Kidney capillary endothelial cell (primary cell): Measurements from ENCODE around the gene CRY2.

ENCODE experiments used
- DNase-seq: peaks from one replicate; pipeline ENCODE4 v3.0.0-alpha.2; 2018; ENCODE audit warnings: low spot score

CRY2 gene

DNA sequence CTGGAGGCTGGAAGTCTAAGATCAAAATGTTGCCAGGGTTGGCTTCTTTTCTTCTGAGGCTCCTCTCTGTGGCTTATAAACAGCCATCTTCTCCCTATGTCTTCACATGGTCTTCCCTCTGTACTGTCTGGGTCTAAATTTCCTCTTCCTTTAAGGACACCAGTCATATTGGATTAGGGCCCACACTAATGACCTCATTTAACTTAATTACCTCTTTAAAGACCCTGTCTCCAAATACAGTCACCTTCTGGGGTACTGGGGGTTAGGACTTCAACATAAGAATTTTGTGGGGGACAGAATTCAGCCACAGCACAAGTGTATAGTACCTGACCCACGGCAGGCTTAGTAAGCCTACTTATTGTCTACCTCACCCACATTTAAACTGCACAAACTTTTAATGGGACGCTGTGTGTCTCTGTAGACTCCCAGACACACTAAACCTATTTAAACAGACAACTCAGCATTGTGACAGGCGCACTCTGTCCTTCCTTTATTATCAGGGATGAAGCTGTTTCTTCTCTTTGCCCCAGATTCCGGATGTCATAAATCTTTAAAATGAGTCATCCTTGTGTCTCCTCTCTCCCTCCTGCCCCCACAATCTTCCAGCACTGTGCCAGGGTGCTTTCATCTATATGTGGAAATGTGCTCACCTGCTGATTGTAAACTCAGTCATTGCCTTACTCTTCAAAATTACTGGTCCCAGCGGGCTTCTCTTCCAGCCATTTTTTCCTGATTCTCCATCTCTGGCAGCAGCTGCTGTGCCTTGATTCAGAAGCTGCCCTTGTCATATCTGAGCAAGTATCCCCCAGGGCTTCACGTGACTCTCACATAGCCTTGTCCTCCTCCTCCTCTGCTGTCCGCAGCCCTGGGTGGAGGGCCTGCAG lies 32.8 kb downstream of the CRY2 start:
- DNase-seq, result no peak

DNA sequence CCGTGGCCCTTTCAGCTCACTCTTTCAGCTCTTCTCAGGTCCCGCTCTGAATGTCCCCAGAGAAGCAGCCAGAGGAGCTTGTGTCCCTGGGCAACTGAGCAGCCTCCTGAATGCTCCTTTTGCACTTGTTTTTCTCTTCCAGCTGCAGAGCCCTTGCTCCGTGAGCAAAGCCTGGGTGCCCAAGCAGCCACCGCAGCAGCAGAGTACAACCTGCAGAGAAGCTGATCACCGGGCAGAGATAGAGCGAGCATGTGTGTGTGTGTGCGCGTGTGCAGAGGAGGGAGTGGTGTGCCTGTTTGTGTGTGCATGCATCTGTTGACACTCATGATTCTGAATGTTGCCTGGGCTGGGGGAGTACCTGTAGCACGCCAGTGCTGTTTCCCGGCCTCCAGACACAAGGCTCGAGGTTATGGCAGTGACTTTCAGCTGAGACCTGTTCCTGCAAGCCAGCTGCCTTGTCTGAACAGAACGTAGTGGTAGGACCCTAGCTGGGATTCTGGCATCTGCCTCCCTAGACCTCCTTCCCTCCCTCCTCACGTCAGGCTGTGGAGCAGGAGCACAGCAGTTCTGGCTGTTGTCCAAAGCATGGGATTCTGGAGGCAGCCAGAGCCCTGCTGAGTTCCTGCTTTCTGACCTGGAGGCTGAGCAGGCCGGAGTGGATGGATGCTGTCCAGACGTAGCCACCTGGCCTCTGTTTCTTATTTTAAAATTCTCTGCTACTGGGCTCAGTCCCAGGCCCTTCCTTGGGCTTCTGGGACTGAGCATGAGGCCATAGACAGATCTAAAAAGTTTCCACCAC lies 33.7 kb downstream of the CRY2 start:
- DNase-seq, result no peak

DNA sequence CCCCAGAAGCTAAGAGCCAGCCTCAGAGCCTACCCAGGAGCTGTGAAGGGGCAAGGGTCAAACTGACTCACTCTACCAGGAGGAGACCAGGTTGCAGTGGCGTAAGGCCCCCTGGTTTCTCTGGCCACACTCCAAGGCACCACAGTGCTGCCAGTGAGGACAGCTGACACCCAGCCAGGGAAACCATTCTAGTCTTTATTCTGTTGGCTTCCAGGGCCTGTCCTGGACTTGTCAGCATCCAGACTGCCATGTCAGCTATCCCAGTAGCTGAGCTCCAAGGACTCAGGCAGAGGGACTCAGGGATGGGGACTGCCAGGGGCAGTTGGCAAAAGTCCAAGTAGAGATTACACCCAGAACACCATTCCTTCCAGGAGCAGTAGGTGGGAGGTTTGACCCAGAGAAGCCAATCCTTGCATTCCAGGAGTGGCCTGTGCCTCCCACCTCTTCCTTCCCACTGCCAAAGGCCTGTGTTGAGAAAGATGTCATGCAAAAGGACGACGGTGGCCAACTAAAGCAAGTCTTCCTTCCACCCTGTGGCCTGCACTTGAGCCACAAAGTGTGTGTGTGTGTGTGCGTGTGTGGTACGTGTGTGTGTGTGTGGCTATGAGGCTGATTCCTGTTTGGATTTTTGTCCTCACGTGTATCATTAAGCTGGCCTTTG lies 34.6 kb downstream of the CRY2 start:
- no peak for DNase-seq

DNA sequence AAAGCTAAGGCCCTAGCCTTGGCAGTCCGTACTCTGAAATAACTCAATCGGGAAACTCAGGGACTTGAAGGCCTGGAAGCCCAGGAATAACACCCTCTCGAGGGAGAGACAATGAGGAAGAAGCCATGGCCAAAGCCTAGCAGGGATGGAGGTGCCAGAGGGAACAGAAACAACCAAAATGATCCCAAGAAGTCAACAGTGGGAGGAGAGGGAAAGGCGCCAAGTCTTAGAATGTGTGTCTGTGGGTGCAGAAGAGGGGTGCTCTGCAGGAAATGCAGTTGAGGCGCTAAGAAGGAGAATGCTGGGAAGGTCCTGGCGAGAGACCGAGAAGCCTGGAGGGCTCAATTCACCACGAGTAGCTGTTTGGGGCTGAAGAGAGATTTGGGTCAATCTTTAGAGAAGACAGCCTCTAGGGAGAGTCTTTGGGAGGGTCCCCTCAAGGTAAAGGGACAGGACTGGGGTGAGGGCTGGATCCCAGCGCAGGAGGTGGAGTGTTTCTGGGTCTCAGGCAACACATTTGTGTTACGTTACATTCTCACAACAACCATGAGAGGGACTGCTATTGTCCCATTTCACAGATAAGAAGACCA lies 37.4 kb downstream of the CRY2 start:
- DNase-seq, result no peak

DNA sequence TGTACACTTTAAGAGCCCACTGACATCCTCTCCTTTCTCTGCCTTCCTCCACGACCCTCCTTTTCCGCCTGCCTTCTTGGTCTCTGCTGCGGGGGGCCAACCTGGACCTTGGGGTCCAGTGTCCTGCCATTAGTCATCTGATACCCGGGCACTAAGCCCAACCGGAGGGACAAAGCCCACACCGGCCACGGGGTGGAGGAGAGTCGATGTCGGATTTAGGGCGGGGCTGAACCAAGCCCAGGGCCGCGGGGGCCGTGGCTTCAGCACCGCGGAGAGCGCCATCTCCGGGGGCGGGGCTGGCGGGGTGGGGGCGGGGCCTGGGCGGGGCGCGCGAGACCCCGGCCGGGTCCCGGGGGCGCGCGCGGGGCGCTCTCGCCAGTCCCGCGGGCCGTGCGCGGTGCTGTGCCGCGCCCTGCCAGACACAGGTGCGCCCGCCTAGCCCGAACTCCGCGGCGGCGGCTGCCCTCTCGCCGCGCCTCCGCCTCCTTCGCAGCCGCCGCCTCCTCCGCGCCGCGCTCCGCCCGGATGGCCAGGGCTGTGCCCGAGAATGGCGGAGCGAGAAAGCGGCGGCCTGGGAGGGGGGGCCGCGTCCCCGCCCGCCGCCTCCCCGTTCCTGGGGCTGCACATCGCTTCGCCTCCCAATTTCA lies 38.1 kb downstream of the CRY2 start, which contains the start of gene MAPK8IP1:
Gene MAPK8IP1 (plus strand): TSS at position 378 of the 647 bp plus-strand sequence. CDS start 170 bp downstream, at position 548.
- no peak for DNase-seq

DNA sequence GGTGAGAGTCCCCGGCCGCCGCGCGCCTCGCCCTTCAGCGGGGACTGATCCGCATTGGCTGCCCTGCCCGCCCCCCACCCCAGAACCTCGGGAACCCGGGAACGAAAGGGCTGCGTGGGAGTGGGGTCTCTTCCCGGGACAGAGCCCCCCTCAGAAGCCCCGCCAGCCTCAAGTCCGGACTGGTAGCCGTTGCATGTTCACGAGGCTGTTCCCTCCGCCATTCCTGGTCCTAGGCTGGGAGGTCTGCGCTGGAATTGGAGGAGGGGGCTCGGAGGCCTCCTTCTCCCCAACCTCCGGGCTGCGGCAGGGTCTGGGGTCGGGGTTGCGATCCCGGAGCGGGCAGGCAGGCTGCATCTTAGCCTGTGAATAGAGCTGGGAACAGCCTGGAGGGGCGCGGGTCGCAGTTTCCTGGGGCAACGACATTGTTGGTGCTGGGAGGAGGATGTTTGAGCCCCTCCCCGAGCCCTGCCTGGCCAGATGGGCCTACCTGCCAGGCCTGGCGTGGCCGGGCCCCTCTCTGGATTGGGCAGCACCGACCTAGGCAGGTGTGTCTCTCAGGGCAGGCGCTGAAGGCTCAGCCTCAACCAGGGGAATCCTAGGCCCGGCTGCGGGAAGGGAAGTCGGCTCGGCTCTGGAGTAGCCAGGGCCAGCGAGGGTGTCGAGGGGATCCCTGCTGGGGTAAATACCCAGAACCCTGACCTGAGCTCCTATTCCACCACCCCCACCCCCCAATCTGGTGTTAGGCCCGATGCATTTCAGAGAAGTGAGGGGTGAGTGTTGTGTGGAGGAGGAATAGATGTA lies 38.8 kb downstream of the CRY2 start:
- no peak for DNase-seq

DNA sequence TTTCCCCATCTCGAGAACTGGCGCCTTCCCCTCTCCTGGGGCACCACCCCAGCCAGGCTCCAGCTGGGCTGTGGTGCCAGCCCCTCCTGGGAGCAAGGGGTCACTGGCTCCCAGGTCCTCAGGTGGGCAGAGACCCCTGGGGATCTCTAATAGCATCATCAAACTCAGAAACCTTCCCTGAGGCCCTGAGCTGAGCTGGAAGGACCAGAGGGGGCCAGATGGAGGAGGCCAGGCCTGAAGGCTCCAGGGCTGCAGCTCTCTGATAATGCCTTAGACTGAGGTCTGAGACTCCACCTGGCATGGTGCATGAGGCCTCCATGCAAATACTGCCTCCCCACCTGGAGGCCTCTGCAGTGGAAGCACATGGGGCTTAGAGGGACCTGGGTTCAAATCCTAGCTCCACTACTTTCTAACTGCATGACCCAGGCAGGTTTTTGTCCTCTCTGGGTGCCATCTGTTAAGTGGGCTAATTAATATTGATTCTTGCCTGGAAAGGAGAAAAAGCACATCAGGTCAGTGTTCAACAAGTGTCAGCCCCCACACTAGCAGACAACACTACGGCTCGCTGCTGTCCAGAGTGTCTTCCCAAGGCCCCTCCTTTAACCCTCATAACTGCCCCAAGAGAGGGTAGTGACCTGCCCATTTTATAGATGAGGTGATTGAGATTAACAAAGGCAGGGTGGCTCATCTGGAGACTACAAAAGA lies 39.7 kb downstream of the CRY2 start:
- DNase-seq, result no peak

DNA sequence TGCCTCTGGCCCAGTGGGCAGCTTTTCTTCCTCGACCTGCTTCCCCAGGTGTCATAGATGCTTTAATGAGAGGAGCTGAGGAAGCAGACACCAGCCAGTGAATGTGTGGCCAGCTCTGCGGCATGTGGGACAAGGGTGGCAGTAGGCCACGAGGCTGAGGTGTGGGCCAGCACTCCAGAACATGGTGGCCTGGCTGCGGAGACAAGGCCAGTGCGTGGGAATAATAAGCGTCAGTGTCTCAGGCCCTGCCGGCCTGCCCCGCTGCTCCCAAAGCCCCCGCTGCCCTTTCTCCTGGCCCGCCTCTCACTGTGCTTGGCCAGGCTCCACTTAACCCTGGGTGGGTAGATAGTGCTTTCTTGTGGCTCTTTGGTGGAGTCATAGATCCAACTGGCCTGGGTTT lies 40.3 kb downstream of the CRY2 start:
- DNase-seq, result no peak

DNA sequence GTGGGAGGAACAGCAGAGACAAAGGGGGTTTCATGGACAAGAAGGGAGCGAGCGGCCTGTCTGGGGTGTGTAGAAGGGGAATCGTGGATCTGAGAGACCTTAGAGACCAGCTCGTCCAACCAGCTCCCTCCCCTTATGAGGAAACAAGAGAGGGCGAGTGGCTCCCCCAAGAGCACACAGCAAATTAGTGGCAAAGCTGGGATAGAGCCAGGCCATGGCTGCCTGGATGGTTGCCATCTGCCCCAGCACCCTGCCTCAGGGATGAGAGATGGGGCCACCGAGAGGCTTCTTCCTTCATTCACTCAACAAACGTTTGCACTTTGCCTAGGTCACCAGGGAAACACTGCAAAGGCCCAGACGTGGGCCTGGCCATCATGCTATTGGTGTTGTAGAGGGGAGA lies 42.3 kb downstream of the CRY2 start:
- DNase-seq, result no peak

DNA sequence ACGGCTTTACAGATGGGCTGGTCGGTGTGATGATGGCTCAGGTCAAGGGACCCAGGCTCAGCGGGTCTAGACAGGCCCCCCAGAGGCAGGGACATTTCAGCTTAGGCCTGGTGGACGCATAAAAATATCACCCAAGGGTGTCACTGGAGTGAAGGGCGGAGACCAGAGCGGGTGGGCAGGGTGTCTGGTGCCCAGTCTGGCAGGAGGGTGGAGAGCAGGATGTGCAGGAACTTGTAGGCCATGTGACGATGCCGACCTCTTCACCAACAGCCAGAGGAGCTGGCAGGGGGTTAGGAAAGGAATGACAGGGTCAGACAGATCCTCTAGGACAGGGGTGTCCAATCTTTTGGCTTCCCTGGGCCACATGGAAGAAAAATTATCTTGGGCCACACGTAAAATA lies 42.7 kb downstream of the CRY2 start:
- DNase-seq, result no peak

DNA sequence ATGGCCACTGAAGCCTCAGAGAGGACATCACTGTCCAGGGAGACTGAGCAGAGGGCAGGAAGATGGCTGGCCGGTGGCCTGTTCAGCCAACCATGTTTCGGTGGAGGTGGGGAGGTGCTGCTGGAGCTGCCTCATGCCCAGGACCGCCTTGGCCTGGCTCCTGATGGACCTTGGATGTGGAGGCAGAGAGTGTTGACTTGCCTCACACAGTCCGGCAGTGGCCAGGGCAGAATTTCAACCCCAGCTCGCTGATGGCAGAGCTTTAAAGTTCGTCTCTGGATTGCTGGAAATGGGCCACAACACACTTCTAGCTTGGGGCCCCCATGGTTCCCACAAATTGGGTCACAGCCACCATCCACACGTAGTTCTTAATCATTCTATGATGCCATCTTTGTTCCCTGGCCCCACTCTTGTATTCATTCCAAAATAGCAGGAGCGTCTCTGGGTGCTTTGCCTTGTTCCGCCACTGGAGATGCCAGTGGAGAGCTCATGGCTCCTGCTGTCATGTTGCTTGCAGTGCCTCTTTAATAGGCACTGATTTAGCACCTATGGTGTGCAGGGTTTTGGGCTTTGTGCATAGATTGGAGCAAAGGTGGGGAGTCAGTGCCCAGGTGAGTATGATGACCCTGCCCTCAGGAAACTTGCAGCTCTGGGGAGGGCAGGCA lies 43.7 kb downstream of the CRY2 start:
- DNase-seq, result no peak

DNA sequence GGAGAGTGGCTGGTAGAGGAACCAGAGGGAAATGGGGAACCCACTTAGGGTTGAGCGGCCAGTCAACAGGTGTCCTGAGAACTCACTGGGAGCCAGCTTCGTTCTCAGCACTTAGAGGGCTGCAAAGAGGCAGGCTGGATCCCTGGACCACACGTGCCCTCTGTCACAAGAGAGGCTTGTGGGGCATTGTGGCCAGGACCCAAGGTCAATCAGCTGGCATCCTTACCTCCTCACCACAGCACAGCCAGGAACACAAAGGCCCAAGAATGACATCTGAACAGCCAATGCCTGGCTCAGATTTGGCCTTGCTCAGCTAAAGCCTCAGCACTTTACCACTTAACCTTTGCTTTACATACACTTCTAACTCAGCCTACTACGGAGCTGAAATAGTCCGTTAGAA lies 45.6 kb downstream of the CRY2 start:
- DNase-seq, result no peak

DNA sequence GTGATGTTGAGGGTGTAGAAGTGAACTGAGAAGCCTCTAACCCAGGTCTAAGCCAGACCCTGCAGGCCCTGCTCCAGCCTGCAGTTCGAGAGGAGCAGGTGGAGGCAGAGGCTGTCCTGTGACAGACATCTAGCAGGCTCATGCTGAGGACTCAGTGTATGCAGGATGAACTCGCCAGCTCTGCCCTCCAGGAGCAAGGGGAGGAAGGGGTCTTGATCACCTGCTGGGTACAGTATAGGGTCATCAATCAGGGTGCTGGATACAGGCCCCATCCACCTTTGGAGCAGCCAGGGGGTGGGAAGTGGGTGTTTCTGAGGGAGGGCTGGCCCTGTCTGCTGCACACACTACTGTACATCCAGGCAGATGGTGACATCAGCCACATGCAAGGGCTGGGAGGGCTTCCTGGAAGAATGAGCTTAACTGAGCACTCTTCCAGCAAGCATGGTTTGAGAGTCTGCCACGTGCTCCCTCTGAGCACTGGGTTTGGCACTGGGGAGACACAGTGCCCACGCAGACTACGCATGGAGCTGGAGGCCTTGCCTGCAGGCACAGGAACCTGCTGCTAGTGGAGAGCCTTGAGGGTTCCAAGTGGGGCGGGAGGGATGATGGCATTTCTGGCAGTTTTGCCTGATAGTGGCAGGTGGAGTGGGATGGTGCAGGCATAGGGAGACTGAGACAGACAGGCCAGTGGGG lies 47.4 kb downstream of the CRY2 start:
- DNase-seq, result no peak

DNA sequence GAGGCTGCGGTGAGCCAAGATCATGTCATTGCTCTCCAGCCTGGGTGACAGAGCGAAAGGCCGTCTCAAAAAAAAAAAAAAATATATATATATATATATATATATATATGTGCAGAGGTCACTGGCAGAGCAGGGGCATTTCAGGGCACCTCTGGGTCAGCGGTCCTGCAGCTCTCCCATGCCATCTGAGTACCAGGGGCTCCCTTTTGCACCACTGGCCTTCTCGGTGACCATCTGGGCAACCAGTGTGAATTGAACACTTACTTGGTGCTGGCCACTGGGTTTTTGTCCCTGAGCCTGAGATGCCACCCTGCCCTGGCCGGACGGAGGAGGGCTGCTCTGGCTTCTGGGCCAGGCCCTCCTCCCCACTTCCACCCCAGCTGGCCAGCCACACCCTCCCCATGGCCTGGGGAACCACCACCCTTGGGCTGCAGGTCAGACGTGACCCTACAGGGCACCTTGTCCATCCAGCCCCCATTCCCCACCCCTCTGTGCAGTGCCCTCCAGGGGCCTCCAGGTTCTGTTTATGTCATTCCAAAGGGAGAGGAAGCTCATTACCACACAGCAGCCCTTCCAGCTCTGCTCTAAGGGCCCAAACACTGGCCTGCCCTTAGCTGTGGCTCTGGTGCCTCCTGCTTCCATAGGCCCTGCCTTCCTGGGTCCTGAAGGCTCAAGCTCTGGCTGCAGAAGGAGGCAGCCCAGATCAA lies 48.4 kb downstream of the CRY2 start:
- no peak for DNase-seq

DNA sequence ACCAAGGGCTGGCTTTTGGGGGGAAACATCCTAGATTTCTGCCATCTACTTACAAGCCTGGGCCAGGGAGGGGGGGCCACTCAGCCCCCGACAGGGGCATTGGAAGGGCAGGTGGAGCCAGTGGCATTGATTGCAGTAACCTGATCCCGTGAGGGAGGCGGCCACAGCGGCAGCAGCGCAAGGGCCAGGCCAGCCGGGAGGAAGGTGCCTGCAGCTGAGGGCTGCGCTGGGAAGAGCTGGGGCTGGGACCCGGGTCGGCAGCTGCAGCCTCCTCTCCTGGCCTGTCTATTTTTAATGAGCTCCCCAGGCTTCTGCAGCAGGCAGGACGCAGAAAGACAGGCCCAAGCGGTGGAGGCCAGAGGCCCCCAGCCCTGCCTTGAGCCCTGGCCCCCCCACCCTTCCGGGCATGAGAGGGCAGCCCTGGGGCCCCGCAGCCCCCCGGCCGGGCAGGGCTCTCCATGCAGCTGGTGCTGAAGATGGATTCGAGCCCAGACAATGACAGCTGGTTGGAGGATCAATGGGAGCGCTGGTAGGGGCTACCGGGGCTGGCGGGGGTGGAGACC lies 49.2 kb downstream of the CRY2 start:
- no peak for DNase-seq

DNA sequence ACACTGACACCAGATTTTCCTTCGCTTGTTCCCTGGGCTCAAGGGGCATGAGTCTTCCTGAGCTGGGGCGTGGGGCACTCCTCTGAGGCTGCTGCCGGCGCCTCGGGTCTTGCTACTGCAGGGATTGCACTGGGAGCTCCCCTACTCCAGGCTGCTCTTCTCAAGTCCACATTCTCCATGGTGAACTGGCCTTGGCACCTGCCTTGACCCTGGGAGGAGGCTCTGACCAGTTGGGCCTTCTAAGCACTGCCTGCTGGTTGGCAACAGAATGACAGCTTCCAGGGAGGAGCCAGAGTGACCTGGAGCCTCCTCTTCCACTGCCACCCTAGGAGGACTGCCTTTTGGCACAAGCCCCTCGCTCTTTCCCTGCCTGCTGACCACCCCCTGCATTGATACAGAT lies 50.3 kb downstream of the CRY2 start:
- DNase-seq, result no peak

DNA sequence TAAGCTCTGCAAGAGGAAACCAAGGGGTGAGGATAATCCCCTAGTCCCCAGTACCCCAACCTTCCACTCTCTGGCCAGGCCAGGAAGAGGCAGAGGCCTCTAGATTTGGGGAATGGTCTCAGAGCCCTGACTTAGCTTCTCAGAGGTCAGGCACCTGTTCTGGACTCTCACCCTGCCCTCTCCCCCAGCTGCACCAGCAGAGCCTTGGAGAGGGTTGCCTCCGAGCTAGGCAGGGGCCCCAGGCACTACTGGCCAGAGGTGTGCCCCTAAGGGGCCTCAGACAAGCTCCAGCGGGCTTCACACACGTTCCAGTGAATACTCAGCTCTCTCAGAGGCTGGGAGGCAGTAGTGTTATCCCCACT lies 51.8 kb downstream of the CRY2 start:
- no peak for DNase-seq
